HTERT RPE-1 (cell line): ENCODE results near the gene SET.
"Not testable (repeated sequence)": the region's sequence is repeated elsewhere in the genome, so short reads cannot be mapped to it uniquely, and the experiment has no call there.

ENCODE experiments used
- in situ Hi-C: fragments of 300-500 bp; cut with MboI; formaldehyde crosslinking; loops from 4 replicates; pipeline ENCODE4 v1.14.3; 2020; ENCODE audit warnings: low sequenced_read_pairs

SET gene, protein sequence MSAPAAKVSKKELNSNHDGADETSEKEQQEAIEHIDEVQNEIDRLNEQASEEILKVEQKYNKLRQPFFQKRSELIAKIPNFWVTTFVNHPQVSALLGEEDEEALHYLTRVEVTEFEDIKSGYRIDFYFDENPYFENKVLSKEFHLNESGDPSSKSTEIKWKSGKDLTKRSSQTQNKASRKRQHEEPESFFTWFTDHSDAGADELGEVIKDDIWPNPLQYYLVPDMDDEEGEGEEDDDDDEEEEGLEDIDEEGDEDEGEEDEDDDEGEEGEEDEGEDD

DNA sequence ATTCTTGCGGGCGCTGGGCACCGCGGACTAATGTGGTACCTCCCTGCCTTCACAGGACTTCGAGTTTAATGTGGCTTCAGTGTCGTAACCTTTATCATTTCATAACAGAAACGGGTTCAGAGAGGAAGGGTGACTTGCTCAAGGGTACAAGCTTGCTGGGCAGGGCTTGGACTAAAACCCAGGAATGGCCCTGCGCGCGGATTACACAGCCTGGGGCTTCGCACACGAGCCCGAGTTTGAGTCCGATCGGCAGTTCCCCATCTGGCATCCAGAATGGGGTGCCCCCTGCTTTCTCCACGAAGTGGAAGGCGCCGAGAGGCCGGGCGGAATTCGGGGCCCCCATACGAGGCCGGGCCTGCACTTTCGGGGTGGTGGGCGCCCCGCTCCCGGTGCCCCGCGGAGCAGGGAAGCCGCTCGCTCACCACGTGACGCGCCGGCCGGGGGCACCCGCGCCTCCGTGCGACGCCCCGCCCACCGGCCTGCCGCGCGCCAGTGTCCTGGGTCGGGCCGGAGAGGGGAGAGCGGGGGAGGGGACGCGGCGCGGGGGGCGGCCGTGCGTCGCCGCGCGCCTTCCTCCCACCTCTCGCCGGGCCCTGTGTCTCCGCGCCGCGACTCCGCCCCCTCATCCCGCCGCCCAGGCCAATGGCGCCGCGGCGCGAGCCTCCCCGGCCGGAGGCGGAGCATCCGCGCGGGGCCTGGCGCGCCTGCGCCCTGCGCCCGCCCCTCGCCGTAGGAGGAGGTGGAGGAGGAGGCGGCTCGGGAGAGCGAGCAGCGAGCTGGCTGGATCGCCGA is at the start of gene SET:
Gene SET, plus strand, starts transcription at position 722 of the 792 bp plus-strand sequence. CDS start 361 bp downstream, outside the sequence.
- in situ Hi-C loops, result no loop called here

DNA sequence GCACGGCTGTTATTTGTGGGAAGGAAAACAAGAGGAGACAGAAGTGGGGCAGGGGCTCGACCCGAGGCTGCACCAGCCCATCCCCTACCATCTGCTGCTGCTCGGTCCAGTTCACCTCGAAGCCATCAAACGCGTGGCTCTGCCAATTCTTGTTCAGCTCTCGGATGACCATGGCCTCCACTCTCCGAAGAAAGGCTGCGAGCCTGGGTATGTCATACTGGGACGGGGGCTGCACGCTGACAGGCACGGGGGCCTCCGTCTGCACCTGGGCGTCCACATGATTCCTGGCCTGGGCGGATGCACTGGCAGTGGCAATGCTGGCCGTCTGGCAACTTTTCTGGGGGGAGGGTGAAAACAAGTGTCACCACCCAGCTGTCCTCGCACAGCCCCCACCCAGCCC is 48.4 kb upstream of the SET start:
- in situ Hi-C loops, result no loop called here

DNA sequence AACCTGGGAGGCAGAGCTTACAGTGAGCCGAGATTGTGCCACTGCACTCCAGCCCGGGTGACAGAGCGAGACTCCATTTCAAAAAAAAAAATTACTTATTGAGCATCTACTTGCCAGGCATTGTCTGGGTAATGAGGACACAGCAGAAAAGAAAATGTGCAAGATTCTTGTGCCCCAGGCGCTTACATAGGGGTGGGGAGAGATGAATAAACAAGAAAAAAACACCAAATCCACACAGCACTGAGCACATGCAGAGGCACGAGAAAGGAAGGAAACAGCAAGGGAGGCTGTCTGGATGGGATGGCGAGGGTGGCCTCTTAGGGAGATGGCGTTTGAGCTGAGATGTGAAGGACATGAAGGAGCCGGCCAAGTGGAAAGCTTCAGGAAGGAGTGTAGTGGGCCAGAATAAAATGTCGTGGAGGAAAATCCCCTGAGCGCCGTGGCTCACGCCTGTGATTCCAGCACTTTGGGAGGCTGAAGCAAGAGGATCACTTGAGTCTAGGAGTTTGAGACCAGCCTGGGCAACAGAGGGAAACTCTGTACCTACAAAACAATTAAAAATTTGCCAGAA is 46.3 kb upstream of the SET start:
- in situ Hi-C loops, result no loop called here

DNA sequence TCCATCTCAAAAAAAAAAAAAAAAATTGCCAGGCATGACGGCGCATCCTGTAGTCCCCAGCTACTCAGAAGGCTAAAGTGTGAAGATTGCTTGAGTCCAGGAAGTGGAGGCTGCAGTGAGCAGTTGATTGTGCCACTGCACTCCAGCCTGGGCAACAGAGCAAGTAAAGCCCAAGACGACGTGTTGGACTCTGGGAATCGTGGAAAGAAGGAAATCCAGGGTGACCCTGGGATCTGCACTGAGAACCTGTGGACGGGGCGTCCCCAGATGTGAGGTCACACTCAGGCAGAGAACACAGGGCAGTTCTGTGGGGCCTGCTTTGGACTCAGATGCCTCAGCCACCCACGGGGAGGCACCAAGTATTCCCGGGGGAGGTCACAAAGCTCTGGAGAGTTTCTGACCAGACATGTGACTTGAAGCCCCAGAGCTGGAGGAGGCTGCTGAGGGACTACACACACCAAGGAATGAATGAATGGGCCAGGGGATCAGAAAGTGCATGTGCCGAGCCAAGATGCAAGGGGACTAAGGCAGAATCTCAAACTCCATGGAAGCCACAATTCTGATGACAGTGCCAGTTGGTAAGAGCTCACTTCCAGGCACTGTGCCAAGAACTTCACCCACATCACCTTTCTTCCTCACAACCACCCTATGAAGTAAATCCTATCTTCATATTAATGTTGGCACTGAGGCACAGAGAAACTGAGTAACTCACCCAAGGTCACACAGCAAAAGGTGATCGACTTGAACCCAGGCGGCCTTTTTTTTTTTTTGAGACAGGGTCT is 45.3 kb upstream of the SET start:
- in situ Hi-C loops, result no loop called here

DNA sequence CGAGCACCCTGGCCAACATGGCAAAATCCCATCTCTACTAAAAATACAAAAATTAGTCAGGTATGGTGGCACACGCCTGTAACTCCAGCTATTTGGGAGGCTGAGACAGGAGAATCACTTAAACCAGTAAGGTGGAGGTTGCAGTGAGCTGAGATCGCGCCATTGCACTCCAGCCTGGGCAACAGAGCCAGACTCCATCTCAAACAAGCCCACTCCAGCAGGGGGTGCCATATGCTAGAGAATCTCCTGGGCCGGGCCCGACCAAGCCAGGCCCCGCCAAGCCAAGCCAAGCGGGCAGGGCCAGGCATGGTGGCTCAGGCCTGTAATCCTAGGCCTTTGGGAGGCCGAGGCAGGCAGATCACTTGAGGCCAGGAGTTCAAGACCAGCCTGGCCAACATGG is 40.8 kb upstream of the SET start:
- in situ Hi-C loops, result not testable (repeated sequence)

DNA sequence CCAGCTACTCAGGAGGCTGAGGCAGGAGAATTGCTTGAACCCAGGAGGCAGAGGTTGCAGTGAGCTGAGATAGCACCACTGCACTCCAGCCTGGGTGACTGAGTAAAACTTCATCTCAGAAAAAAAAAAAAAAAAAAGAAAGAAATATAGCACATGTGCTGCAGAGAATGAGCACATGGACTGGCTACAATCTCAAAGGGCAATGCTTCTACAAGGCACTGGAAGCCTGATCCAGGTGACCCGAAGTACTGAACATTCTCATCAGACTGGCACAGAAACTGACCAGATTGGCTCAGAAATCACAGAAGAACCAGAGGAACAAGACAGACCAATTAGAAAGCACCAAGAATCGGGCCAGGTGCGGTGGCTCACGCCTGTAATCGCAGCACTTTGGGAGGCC is 37.2 kb upstream of the SET start:
- in situ Hi-C loops, result no loop called here

DNA sequence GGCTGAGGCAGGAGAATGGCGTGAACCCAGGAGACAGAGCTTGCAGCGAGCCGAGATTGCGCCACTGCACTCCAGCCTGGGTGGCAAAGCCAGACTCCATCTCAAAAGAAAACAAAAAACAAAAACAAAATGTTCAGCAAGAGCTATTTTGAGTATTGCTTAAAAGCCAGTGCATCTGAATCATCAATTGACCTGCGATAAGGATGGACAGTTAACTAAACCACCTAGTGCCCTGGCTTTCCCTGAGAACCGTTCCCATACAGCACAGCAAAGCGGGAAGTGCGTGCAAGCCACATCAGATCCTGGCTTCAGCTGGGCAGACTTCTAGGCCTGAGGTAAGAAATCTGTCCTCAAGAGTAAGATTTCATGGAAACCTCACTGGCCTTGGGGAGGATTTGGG is 35.1 kb upstream of the SET start:
- in situ Hi-C loops, result no loop called here

DNA sequence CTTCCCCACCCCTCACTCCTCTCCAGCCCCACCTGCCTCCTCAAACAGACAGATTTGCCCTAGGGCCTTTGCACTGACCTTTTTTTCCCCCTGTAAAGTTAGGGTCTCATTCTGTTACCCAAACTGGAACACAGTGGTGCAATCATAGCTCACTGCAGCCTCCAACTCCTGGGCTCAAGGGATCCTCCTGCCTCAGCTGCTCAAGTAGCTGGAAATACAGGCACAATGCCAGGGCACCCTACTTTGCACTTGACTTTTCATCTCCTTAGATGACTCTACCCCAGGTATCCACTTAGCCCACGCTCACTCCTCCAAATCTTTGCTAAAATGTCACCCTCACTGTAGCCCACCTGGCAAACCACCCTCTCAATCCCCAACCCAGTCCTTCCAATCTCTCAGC is 34.5 kb upstream of the SET start:
- in situ Hi-C loops, result no loop called here

DNA sequence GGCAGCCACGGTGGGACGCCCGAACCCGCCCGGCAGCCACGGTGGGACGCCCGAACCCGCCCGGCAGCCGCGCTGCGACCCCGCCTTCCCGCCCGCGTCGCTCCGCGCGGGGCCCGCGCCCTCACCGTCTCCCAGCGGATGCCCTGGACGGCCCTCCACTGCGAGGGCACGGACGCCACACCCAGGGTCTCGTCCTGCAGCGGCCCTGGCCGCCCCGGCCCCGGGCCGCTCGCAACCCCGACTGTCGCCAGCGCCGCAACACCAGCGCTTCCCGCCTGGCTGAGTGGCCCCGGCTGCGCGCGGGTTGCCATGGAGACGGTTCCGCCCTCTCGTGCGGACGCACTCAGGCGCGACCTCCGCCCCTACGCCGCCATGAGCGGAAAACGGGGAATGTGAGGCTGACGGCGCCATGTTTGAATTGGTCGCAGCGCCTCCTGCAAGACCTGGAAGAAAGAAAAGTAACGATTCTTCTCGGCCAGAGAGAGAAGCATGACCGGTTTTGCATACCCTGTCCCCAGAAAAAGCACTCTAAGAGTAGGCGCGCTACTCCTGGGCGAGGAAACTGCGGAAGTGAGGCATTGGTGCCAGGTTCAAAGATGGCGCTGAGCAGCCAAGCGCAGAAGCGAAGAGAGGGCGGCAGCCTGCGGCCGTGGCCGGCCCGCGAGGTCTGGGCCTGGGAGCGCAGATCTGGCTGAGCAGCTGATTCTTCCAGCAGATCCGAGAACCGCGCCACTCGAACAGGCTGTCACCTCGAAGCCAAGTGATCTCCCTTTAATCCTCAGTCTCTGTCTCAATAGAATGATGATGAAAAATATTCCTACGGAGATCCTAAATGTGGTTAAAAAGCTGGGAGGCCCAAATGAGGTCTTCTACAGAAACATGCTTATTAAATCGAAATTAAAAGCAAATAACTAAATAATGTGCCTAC is 32.3 kb upstream of the SET start, which contains the start of gene DYNC2I2:
Gene DYNC2I2, minus strand, starts transcription at position 432 of the 928 bp plus-strand sequence. Its CDS starts 121 bp downstream, at position 311.
- in situ Hi-C loops, result no loop called here

DNA sequence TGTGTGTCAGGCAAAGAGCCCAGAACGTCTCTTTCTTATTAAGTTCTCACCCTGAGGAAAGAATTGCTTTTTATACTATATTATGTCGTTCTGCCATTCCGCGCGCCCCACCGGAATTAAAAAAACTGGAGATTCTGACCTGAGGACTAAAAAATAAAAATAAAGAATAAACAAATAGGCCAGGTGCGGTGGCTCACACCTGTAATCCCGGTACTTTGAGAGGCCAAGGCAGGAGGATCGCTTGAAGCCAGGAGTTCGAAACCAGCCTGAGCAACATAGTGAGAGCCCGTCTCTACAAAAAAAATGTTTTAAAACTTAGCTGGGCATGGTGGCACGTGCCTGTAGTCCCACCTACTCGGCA is 31.7 kb upstream of the SET start:
- in situ Hi-C loops, result no loop called here

DNA sequence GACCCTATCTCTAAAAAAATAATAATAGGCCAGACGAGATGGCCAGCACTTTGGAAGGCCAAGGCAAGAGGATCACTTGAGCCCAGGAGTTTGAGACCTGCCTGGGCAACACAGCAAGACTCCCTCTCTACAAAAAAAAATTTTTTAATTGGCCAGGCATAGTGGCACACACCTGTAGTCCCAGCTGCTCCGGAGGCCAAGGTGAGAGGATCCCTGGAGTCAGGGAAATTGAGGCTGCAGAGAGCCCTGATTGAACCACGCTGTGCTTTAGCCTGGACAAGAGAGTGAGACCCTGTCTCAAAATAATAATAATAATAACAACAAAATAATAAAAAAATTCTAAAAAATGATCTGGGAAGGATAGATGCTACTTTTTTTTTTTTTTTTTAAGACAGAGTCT is 31.2 kb upstream of the SET start:
- in situ Hi-C loops, result no loop called here

DNA sequence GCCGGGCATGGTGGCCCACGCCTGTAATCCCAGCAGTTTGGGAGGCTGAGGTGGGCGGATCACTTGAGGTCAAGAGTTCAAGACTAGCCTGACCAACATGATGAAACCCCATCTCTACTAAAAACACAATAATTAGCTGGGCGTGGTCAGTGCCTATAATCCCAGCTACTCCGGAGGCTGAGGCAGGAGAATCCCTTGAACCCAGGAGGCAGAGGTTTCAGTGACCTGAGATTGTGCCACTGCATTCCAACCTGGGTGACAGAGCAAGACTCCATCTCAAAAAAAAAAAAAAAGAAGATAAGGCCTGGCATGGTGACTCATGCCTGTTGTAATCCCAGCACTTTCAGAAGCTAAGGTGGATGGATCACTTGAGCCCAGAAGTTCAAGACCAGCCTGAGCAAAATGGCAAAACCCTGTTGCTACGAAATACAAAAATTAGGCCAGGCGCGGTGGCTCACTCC is 22.5 kb upstream of the SET start:
- in situ Hi-C loops, result not testable (repeated sequence)

DNA sequence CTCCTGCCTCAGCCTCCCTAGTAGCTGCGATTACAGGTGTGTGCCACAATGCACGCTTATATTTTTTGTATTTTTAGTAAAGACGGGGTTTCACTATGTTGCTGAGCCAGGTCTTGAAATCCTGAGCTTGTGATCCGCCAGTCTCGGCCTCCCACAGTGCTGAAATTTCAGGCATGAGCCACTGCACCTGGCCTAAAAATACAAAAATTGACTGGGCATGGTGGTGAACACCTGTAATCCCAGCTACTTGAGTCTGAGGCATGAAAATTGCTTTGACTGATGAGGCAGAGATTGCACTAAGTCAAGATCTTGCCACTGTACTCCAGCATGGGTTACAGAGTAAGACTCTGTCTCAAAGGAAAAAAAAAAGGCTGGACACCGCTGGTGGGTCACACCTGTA is 19.2 kb upstream of the SET start:
- in situ Hi-C loops, result no loop called here

DNA sequence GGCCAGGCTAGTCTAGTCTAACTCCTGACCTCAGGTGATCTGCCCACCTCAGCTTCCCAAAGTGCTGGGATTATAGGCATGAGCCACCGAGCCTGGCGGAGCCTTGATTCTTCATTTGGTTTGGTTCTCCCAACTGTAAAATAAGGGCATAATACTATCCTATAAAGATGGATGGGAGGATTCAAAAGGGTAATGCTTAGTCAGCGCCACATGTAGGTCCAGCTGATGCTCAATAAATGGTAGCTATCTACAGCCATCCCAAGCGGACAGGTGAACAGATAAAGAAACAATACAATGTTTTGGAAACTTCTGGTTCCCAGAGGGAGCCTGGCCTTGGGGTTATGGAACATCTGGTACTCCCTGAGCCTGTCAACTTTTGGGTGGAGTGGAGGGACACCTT is 13.6 kb upstream of the SET start:
- in situ Hi-C loops, result no loop called here

DNA sequence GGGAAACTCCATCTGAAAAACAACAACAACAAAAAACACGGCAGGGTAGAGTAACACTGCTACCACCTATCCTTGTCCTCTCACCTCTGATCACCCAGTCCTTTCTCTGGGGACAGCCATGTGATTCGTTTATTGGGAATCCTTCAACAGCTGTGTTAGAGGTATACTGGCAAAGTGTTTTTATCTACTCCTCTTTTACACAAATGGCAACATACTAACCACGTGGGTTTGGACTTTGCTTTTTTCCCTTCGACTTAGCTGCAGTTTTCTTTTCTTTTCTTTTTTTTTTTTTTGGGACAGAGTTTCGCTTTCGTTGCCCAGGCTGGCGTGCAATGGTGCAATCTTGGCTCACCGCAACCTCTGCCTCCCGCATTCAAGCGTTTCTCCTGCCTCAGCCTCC is 11.2 kb upstream of the SET start:
- in situ Hi-C loops, result no loop called here

DNA sequence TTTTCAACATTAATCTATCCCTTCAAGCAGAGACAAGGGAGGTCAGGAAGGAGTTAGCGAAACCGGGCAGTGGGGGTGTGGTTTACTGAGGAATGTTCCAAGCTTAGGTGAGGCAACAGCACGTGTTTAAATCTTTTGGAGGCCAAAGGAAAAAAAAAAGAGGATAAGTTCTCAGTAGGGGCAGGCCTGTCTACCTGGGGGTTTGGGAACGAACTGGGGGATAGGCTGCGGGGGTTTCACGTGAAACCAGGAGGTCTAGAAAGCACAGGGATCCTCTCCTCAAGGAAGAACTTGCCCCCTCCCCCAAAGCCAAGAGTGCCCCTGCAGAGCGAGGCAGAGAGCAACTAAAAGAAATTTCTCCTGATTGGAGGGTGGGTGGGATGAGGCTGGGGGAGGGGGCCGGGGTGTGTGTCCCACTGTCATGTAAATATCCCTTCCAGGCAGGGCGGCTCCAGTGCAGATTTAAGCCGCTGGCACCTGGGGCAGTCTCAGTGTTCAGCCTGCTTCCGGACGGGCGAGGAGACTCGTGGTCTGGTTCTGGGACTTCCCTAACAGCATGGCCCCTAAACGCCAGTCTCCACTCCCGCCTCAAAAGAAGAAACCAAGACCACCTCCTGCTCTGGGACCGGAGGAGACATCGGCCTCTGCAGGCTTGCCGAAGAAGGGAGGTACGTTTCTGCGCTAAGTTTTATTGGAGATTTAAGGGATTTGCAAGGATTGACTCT is 5.5 kb upstream of the SET start:
- in situ Hi-C loops, result no loop called here

DNA sequence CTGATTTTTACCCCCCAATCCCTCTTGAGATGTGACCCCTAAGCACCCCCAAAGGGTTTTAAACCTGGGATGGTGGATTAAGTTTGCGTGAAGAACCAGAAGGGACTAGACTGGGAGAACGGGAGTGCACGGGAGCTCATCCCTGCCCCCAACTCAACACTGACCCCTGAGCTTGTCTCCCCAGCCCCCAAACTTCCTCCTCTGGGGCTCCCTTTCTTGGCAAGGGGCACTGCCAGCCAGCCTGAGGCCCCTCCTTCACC is 5.0 kb upstream of the SET start:
- in situ Hi-C loops, result no loop called here

DNA sequence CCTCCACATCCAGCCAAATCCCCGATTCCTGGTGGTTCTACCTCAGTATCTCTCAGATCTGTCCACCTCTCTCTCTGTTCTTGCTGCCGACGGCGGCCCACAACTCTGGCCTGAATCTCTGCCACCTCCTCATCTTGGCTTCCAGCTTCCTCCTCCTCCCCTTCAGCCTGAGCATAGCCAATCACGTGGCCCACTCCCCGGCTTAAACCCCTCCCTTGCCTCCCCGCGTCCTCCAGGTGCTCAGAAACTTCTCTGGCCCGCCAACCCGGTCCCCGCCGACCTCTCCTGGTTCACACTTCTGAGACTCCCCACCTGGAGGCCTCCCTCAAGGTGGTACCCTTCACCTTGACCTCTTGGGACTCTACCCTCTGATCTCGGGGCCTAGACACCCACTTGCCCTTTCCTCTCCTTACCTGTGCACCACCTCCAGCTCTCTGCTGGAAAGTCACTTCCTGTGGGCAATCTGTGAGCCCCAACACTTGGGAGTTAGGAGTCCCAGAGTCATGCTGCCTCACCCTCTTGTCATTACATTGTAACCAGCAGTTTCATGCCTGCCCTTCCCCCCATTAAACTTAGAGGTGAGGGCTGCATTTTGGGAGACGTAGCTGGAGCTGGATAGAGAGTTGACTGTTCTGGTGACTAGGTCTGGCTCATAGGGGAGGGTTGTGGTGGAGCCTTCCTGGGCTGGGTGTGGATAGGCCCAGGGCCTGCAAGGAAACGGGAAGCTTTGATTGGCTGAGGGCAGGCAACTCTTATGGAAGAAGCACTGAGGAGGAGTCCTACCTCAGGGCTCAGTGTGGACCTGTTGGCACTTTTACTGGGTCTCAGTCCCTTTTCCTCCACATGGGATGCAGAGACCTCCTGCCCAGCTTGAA is 4.5 kb upstream of the SET start:
- in situ Hi-C loops, result no loop called here
